Osteocyte (in vitro differentiated cells): ENCODE results near the gene ATAD2B. TPM values are rescaled to one million over a fixed set of nuclear protein-coding genes. Genes with fewer than 3 reads are reported as not detected.
"Not testable (repeated sequence)": the region's sequence is repeated elsewhere in the genome, so short reads cannot be mapped to it uniquely, and the experiment has no call there.

Source experiments
- DNase-seq: peaks from one replicate; pipeline ENCODE4 v3.0.0; 2021; ENCODE audit warnings: mixed read lengths; ENCODE audit not compliant: unreplicated experiment; ENCODE audit errors: extremely low spot score
- H3K27ac Mint-ChIP-seq: one replicate; pipeline ENCODE4 v1.8.0; 2021; ENCODE audit warnings: mild to moderate bottlenecking, mixed read lengths; ENCODE audit not compliant: unreplicated experiment
- H3K27me3 Mint-ChIP-seq: one replicate; pipeline ENCODE4 v1.8.0; 2021; ENCODE audit warnings: mixed read lengths; ENCODE audit not compliant: unreplicated experiment
- H3K36me3 Mint-ChIP-seq: one replicate; pipeline ENCODE4 v1.8.0; 2021; ENCODE audit warnings: mixed read lengths; ENCODE audit not compliant: unreplicated experiment
- H3K4me1 Mint-ChIP-seq: one replicate; pipeline ENCODE4 v1.8.0; 2021; ENCODE audit warnings: mixed read lengths; ENCODE audit not compliant: unreplicated experiment
- H3K4me3 Mint-ChIP-seq: one replicate; pipeline ENCODE4 v1.8.0; 2021; ENCODE audit warnings: mild to moderate bottlenecking, moderate library complexity, mixed read lengths; ENCODE audit not compliant: unreplicated experiment
- H3K9me3 Mint-ChIP-seq: one replicate; pipeline ENCODE4 v1.8.0; 2021; ENCODE audit warnings: mixed read lengths; ENCODE audit not compliant: unreplicated experiment
- CTCF ChIP-seq: fragments of 200-600 bp; sonication (generic); IDR thresholded peaks from 2 replicates; pipeline ENCODE4 v1.5.0; 2021; ENCODE audit warnings: antibody characterized with exemption, mild to moderate bottlenecking, moderate library complexity
- long read RNA-seq: library from polyadenylated mRNA; unstranded; transcript quantifications from one replicate; pipeline ENCODE4 v2.0.0, GENCODE V29; 2021
- total RNA-seq: library from RNA; stranded (reverse); gene quantifications from 2 replicates; pipeline ENCODE4 v1.2.1, GENCODE V29; 2021

ATAD2B gene
- total RNA-seq = 23.8 and 27.3 TPM in 2 replicates
- long read RNA-seq, partial matches to known transcripts = 20 of 30 reads
- long read RNA-seq, other reads (novel, unspliced or antisense) = 10 of 30 reads

GRCh38 chr2:23926750-23927571 lies at the start of gene ATAD2B:
TSS of gene ATAD2B (minus strand) at chr2:23927123. CDS start at chr2:23926770, 353 bp downstream.
- peak; percentile 99 for DNase-seq
- Mint-ChIP-seq H3K9me3 (no peaks in the 10 kb centered on the region), H3K36me3 (peaks cover 4% of the 10 kb centered on the region), H3K4me1 (peaks cover 47% of the 10 kb centered on the region), H3K27ac (peak within 1 kb of the TSS; percentile 100), H3K4me3 (peak within 1 kb of the TSS; percentile 93), H3K27me3 (no peaks in the 10 kb centered on the region)
- peak; percentile 90 for TF ChIP-seq CTCF

GRCh38 chr2:23967846-23968245 lies 40.9 kb upstream of the ATAD2B start:
- no peak for TF ChIP-seq CTCF
- Mint-ChIP-seq H3K4me3 (no peak overlapping the region), H3K27me3 (no peaks in the 10 kb centered on the region), H3K9me3 (no peaks in the 10 kb centered on the region), H3K4me1 (no peaks in the 10 kb centered on the region), H3K36me3 (peaks cover 9% of the 10 kb centered on the region), H3K27ac (no peak overlapping the region)
- peak; percentile 19 for DNase-seq

GRCh38 chr2:23954325-23955014 lies 27.5 kb upstream of the ATAD2B start:
- no peaks in the 10 kb centered on the region for H3K36me3 Mint-ChIP-seq
- H3K27ac Mint-ChIP-seq = no peak overlapping the region
- H3K4me1 Mint-ChIP-seq = peaks cover 5% of the 10 kb centered on the region
- H3K9me3 Mint-ChIP-seq = no peaks in the 10 kb centered on the region
- no peak for DNase-seq
- no peaks in the 10 kb centered on the region for H3K27me3 Mint-ChIP-seq
- no peak for TF ChIP-seq CTCF
- H3K4me3 Mint-ChIP-seq = no peak overlapping the region

GRCh38 chr2:23953625-23954024 lies 26.7 kb upstream of the ATAD2B start:
- no peak for DNase-seq
- H3K27ac Mint-ChIP-seq = no peak overlapping the region
- H3K4me1 Mint-ChIP-seq = peaks cover 5% of the 10 kb centered on the region
- no peak for TF ChIP-seq CTCF
- no peaks in the 10 kb centered on the region for H3K36me3 Mint-ChIP-seq
- no peaks in the 10 kb centered on the region for H3K27me3 Mint-ChIP-seq
- no peak overlapping the region for H3K4me3 Mint-ChIP-seq
- H3K9me3 Mint-ChIP-seq = no peaks in the 10 kb centered on the region

GRCh38 chr2:23952558-23952957 lies 25.6 kb upstream of the ATAD2B start:
- not testable (repeated sequence) for H3K4me3 Mint-ChIP-seq, H3K4me1 Mint-ChIP-seq, H3K9me3 Mint-ChIP-seq, H3K36me3 Mint-ChIP-seq, H3K27me3 Mint-ChIP-seq, H3K27ac Mint-ChIP-seq
- peak; percentile 10 for DNase-seq
